Suprapubic skin (tissue), 4 donors: Measurements from ENCODE around the gene IGFBP4.

ENCODE experiments used
- POLR2A ChIP-seq, 2 donors: fragments of 450-650 bp; IDR thresholded peaks; one replicate each; pipeline ENCODE4 v1.6.1; 2017; ENCODE audit warnings: antibody characterized with exemption in 2 of 2, mild to moderate bottlenecking in 2 of 2, moderate library complexity in 2 of 2
- POLR2AphosphoS5 ChIP-seq, 3 donors: sonication (generic); formaldehyde crosslinking; IDR thresholded peaks; one replicate each; pipeline ENCODE4 v1.6.1; 2017; ENCODE audit warnings: antibody characterized with exemption in 3 of 3
- TF ChIP-seq, protein P1 (sequence below), 2 donors: fragments of 200-600 bp in 1 of 2; fragments of 450-650 bp in 1 of 2; sonication (generic) in 1 of 2; IDR thresholded peaks; one replicate each; pipeline ENCODE4 v1.5.1; 2016 to 2019; ENCODE audit warnings: antibody characterized with exemption in 2 of 2, mild to moderate bottlenecking in 1 of 2, moderate library complexity in 1 of 2

GRCh38 chr17:40416671-40417070, 26.6 kb upstream of the IGFBP4 start:
- TF ChIP-seq, protein P1, sequence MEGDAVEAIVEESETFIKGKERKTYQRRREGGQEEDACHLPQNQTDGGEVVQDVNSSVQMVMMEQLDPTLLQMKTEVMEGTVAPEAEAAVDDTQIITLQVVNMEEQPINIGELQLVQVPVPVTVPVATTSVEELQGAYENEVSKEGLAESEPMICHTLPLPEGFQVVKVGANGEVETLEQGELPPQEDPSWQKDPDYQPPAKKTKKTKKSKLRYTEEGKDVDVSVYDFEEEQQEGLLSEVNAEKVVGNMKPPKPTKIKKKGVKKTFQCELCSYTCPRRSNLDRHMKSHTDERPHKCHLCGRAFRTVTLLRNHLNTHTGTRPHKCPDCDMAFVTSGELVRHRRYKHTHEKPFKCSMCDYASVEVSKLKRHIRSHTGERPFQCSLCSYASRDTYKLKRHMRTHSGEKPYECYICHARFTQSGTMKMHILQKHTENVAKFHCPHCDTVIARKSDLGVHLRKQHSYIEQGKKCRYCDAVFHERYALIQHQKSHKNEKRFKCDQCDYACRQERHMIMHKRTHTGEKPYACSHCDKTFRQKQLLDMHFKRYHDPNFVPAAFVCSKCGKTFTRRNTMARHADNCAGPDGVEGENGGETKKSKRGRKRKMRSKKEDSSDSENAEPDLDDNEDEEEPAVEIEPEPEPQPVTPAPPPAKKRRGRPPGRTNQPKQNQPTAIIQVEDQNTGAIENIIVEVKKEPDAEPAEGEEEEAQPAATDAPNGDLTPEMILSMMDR (IDR thresholded peaks at IDR 0.05) = no peak
- TF ChIP-seq POLR2AphosphoS5 (IDR thresholded peaks at IDR 0.05) = no peak
- TF ChIP-seq POLR2A (IDR thresholded peaks at IDR 0.05) = no peak
